HG03457 (cell line): ENCODE data around the gene OR2AE1.

Experiments
- ATAC-seq: cut with Tn5 transposase; IDR thresholded peaks from one replicate; pipeline ENCODE4 v1.9.1; 2021; ENCODE audit warnings: moderate number of reproducible peaks; ENCODE audit not compliant: unreplicated experiment

OR2AE1 gene

DNA sequence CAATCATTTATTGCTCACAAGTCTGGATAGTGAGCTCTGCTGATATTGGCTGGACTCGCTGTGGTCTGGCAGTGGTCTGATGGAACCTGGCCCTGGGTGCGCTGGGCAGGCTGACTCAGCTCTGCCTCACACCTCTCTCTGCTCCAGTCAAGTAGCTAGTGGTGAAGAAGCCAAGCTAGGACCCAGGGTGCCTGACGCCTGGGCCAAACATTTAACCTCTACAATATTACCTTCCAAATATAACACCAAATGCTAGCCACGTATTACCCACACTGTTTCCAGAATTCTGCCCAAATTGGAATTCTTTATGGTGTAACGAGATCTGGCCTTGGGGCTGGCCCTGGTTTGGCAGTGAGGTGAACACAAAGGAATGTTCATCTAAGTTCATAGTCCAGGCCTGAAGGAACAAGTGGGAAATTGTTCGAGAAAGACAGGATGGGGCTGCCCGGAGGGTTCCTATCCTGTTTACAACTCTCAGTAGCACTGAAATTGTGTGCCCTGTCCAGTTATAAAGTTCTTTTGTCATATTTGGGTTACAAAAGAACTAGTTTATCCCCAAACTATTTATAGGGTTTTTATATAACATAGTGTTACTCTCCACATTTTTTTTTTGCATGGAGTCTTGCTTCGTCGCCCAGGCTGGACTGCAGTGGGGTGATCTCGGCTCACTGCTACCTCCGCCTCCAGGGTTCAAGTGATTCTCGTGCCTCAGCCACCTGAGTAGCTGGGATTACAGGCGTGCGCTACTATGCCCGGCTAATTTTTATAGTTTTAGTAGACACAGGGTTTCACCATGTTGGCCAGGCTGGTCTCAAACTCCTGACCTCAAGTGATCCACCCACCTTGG lies 16.3 kb downstream of the OR2AE1 start:
- ATAC-seq, result no peak

DNA sequence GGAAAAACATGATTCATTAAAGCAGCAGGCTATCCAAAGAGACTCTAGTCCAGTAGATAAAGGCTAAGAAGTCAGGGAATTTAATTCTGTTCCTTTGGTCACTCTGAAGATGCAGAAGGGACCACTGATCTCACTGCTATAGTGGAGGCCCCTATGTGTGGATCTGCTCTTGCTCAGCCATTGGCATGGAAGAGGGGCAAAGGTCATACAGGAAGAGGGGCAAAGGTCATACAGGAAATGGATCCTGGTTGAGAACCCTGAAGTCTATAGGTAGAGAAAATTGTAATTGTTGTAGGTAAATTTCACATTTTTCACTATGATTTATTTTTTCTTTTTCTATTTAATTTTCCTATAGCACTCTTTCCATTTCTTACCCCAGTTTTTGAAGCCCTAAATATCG lies 21.6 kb downstream of the OR2AE1 start:
- ATAC-seq, result no peak

DNA sequence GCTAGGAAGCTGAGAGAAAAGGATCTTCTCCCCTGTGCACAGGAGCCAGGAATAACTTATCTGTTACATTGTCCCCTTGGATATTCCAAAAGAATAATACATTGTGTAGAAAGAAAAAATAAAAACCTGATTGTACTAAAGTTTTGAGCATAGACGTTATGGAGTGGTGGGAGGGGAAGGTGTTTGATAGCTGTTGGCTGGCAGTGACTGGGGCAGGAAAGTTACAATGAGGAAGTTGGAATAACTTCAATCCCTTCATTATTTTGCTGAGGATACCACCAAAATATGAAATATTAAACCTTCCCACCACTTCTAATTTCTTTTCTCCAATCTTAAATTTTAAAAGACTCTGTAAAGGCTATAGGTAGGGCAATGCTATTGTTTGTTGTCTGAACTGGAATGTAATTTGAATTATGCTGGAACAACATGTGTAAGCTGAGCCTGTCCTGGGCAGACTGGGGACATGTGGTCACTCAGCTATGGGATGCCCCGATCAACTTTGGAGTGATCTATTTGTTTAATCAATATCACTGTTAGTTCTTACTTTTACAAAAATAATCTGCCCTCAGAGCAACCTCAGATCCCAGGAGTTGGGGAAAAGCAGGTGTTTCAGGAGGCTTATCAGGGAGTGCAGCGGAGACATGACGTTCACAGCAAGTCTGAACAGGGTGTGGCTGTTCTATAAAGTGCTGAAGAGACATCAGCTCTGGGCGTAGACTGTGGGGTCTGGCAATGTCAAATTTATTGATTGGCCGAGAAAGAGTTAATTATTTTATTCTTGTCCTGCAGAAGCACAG lies 28.2 kb downstream of the OR2AE1 start:
- no peak for ATAC-seq

DNA sequence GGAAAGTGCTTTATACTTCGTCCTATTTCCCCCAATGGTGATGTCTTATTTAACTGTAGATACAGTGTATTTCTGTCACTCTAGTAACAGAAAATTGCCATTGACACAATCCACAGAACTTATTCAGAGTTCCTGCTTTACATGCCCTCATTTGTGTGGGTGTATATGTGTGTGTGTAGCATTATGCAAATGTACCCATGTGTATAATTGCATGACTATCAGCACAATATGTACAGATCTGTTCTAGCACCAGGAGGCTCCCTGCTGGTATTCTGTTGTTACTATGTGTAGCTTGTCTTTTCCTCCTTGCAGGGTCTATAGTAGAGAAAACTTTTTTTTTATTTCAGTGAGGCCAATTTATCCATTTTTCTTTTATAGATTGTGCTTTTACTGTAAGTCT lies 32.5 kb downstream of the OR2AE1 start:
- no peak for ATAC-seq

DNA sequence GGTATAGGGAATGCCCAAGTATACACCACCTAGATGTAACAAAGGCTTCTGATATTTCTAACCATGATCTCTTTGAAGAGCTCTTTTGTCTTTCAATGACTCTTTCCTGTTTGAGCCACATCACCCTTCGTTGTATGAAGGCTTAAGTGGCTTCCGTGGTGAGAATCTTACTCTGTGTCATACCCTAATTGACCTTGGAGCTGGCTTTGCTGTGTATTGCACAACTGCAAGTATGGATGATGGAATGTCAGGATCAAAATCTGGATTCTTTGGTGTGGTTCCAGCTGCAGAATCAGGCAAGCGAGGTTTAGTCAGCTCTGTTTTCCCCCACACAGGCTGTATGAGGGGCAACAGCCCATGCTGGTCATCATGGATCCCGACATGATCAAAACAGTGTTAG lies 33.0 kb downstream of the OR2AE1 start:
- ATAC-seq, result no peak

DNA sequence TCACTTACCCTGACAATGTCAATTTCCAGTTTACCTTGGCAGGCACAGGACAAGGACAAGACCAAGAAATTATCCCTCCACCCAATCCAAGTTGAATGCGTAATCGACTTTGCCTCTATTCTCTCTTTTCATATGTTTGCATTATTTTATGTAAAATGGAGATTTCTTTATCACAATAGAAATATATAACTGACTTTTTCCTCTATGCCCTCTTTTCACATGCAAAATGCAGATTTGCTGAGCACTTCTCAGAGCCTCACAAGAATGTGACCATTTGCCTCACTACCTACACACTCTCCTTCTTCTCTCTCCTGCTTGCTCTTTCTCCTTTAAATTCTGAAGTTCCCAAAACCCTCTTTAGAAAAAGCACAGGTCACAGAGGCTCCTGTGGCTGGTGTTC lies 33.9 kb downstream of the OR2AE1 start:
- ATAC-seq, result no peak

DNA sequence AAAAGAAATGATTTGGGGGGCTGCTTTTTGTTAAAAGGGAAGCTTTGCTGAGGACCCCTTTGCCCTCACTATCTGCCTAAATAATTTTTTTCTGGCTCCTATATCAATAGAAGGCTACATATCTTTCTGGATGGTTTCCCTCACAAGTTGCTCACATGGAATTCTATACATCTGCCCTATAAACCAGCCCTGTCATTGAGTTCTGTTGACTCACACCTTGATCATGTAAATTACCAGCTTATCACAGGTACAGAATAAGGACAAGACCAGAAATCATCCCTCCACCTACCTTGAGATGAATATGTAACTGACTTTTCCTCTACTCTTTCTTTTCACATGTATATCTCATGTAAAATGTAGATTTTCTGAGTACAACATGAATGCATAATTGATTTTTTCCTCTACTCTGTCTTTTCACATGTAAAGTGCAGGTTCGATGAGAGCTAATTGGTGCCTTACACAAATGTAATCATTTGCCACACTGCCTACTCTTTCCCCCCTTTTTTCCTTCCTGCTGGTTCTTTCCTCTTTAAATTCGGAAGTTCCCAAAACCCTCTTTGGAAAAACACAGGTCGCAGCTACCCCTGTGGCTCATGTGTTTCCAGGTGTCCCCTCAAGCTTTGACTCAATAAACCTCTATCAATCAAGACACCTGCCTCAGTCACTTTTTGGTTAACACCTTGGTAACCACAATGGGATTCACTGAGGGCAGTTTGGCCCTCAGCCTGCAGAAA lies 36.5 kb downstream of the OR2AE1 start:
- ATAC-seq, result no peak

DNA sequence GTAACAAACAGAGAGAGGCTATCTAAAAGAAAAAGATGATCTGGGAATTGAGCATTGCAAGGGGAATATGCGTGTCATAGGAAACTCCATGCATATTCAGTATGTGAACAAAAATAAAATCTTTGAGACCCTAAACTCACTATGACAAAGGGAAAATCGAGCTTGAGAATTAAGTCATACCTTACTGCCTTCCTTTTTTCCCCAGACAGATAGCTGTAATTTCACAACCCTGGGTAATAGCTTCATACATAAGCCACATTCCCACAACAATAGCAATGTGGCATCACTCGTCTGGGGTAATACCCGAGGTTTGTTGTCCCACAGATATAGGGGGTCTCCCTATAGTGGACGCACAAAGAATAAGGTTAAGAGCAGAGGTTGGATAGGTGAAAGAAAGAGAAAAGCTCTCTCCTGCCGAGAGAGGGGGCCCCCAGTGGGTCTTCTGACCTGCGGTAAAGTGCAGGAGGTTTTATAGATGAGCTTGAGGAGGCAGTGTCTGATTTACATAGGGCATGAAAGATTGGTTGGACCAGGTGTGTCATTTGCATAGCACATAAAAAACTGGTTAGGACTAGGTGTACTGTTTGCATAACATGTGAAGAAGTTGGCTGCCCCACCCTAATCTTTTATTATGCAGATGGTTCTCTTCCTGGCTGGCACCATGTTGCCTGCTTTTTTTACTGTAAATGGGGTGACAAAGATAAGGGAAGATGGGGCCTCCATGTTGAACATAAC lies 37.4 kb downstream of the OR2AE1 start:
- ATAC-seq, result no peak

DNA sequence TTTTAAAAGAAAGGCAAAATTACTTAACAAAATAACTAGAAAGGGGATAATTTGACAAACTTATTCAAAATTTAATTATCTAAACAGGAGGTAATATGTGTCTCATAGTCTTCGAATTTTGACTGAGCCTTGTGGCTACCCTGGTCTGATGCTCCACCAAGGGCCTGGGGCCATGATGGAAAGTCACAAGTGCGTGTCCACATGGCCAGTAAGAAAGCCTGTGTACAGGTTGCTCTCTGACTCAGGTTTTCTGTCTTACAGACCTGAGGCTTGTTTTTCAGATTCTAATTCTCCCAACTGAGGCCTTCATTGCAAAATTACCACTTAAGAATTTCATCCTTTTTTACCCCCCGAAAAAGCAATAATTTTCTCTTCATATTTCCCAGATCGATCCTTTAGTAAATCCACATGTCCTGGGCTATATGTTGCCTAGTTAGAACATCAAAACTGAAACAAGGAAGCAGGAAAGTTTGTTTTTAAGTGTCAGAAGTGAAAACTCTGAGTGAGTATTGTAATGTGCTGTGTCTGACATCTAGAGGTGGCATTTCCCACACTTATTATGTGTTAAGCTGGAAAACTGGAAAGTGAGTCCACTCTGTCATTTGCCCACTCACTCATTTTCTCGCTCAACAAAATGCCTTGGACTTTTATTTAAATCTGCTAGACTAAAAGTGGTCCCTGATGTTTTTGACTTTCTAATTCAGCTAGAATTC lies 39.0 kb downstream of the OR2AE1 start:
- ATAC-seq, result no peak

DNA sequence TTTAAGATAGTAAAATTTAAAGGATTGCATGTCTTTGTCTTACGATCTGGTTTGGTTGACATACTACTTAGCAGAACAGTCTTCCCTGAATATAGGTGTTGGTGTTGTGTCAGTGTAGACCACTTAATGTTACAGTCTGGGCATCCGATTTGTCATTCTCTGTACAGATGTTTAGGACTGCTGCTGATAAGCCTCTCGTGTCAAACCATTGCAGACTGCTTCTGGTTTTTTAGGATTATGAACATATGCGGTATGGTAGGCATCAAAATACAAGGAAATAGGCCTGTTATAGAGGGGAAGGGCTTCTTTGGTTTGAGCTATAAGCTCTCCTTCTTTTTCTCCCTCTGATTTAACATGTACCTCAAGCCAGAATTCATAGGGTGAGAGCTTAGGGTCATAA lies 41.6 kb downstream of the OR2AE1 start:
- no peak for ATAC-seq

DNA sequence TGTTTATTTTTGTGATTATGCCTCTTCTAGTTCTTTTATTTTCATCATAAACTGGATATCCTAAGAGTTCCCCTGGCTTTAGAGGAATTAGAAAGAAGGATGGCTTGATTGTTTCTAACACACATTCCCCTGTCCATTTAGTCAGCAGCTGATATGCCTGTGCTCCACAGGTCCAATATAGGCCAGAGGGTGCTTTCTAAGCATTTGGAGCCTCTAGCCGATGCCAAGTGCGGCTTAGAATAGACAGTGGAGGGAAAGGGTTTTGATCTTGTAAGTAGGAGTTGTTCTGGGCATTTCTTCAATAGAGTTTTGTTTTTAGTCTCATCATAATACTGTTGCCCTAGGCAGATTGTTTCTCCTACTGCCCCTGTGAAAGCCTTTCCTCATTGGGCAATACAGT lies 42.5 kb downstream of the OR2AE1 start:
- ATAC-seq, result no peak

DNA sequence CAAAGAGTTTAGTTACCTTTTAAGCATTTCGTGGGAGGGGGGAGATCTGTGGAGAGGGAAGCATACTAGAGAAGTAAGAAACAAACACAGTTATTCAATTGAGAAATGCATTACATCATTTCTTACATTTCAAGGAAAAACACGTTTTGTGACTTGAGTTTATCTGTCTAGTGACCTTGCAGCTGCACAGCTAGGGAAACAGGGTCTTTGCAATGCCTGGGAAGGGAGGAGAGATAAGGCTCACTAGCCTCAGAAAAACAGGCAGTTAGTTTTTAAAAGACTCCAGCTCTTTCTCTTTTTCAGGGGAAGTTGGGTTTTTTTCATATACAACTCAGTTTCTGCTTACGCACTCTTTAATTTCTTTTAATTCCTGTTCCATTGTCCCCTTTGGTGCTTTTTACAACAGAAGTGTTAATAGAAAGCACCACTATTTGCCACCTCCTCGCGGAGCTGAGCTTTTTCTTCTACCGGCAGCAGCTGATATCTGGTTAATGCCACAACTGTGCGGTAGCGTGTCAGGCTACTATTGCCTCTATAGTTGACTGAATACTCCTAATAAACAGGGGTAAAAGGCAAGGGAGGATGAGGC lies 43.5 kb downstream of the OR2AE1 start:
- no peak for ATAC-seq

DNA sequence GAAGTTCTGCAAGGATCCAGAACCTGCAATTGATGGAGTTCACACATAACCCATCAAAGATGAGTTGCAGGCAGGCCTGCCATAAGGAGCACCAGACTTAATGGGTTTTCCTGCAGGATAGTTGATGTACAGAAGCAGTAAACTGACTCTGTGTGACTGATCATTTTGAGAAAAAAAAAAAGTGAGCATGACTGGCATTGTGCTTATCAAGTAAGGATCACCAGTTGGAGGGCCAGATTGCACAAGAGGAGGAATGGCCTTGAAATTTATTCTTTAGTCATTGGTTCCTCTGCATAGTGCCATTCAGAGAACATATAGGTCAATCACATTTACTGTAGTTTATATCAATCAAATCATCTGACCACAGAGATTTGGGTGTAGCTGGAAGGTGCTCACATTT lies 45.2 kb downstream of the OR2AE1 start:
- ATAC-seq, result no peak

DNA sequence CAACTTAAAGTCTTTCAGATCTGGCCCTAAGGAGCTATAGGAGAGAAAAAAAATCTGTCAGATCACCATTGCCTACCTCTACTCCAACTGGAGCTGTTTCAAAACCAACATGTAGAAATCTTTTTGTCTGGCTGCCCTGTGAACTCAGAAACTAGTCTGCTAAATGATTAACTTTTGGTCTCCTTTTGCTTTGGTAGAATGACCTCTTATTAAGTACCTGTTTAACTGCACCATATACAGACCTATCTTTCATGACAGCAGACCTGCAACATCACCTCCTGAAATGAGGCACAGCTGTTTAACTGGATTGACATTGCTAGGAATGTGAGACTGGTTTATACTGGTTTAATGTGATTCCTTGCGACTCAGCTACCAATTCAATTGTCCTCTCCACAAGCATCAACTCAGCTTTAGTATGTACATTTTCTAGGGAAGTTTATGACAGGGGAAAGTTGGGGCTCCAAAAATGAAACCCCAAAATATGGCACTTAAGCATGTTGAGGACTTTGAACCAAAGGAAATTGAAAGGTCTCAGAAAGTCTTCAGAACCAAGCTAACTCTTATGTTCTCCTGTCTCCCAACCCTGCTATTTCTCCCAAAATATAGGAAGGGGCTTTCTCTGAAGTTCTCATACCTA lies 47.2 kb downstream of the OR2AE1 start:
- ATAC-seq, result no peak

DNA sequence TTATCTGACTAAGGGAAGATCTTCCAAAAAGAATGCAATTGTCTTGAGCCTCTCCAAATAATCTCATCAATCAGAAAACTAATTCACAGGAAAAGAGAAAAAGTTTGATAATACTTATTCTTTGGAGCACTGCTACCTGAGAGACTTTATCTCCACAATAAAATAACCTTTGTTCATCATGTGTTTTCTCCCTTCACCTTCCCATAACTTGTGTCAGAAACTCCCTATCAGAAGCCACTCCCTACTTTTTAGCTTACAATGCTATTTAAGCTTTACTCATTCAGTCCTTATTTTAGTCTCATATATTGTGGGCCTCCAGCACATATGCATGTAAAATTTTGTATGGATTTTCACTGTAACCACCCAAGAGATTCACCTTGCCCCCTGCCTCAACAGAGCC lies 48.0 kb downstream of the OR2AE1 start:
- ATAC-seq, result no peak

DNA sequence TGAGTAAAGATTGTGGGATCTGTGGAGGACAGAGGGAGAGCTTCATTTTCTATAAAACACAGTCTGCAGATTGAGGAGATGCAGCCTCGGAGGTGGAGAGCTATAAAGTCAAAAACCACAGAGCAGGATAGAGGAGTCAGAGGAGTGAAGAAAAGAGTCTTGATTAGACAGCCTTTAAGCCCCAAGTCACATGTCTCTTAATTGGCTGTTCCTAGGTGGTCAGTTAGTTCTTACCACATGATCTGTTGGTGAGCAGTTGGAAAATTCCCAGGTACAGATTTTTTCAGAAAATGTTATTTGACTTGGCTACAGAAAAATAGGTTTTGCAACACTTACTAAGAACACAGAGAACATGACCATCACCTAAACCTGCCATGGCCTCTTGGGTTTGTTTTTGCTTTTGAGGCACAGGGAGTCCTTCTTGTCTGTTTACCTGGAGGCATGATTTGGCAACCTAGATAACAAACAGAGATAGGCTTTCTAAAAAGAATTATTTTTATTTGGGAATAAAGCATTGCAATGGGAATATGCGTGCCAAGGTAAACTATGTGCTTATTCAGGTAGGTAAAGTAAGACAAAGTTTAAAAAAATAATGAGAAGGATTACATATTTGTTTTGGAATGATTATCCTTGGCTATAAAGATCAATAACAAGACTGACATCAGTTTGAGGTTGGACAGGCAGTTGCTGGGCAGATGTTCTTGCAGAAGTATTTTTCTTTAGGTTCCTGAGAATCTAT lies 49.6 kb downstream of the OR2AE1 start:
- no peak for ATAC-seq
